H1 (cell line): ENCODE measurements around the gene USHBP1. TPM values are rescaled to one million over a fixed set of nuclear protein-coding genes. Genes with fewer than 3 reads are reported as not detected.

ENCODE experiments used
- CHD2 ChIP-seq: IDR thresholded peaks from 2 replicates; pipeline ENCODE4 v1.6.1; 2012; ENCODE audit warnings: low read length, improper control_type of control experiment
- SIN3A ChIP-seq, 2 experiments: IDR thresholded peaks in 1 of 2; conservative IDR thresholded peaks in 1 of 2; 2 replicates each; pipeline ENCODE4 v1.6.1; 2011 to 2012; ENCODE audit warnings: low read length in 2 of 2, improper control_type of control experiment in 1 of 2, low read depth in 1 of 2, mild to moderate bottlenecking in 1 of 2
- SIX5 ChIP-seq: IDR thresholded peaks from 2 replicates; pipeline ENCODE4 v1.6.1; 2011; ENCODE audit warnings: mild to moderate bottlenecking, low read depth, low read length
- SP1 ChIP-seq: IDR thresholded peaks from 2 replicates; pipeline ENCODE4 v1.6.1; 2011; ENCODE audit warnings: low read depth, low read length
- TCF12 ChIP-seq: IDR thresholded peaks from 2 replicates; pipeline ENCODE4 v1.6.1; 2011; ENCODE audit warnings: low read depth, mild to moderate bottlenecking, low read length
- polyA plus RNA-seq, 7 experiments: library from polyadenylated mRNA; depleted of rRNA in 3 of 7; stranded (reverse) in 5 of 7; unstranded in 2 of 7; fragments of >200 nt in 5 of 7; fragments of 200-250 nt in 2 of 7; gene quantifications; 1 replicate in 5 of 7; 2 replicates in 1 of 7; 4 replicates in 1 of 7; pipeline versions ENCODE4 v1.2.1 to v1.2.3, GENCODE V29; 2011 to 2013; ENCODE audit warnings: missing spikeins in 2 of 7, mixed read lengths in 2 of 7
- total RNA-seq: library from RNA; stranded (reverse); fragmentation: NEBNext Ultra II Directional; extraction: Animal tissue kit (Norgen Biotek cat#: 25700); gene quantifications from 2 replicates; pipeline ENCODE4 v1.2.1, GENCODE V29; 2021

The USHBP1 gene
- total and polyA plus RNA-seq, 2 of the 8 experiments (the other 6 are each of a cell fraction or from before 2014, with no cell fraction given): 5.0 to 7.5 TPM

- TF ChIP-seq SIX5 (no peak), SIN3A (conservative IDR thresholded peaks at IDR 0.05 in 1 of 2, IDR thresholded peaks at IDR 0.05 in 1 of 2; ENCODE audit: low read depth in 1 of 2, low read length in 2 of 2) (no peak), CHD2 (no peak), TCF12 (no peak), SP1 (no peak)
- TF ChIP-seq, all 59 proteins: peak for 0
These were observed 32.4 kb upstream of the USHBP1 start (continued) for GRCh38 chr19:17296976-17297375.
